ENCODE data around the gene AHNAK2. TPM values are rescaled to one million over a fixed set of nuclear protein-coding genes. Genes with fewer than 3 reads are reported as not detected.

The AHNAK2 gene
- total RNA-seq, 1 donor from 2014 or later = 13.7 TPM

- no peaks in the 10 kb centered on the region for H3K9me3 ChIP-seq
- no peak for ATAC-seq
- H3K27me3 ChIP-seq = no peaks in the 10 kb centered on the region
- intact Hi-C loops (cut with DNase I) = no loop called here
- H3K36me3 ChIP-seq = peaks cover 9% of the 10 kb centered on the region
- peak; percentile 60 for DNase-seq
- no peak overlapping the region for H3K4me3 ChIP-seq
- no peak for TF ChIP-seq CTCF (IDR thresholded peaks at IDR 0.05)
- no peak overlapping the region for H3K27ac ChIP-seq
- H3K4me1 ChIP-seq = no peaks in the 10 kb centered on the region
Measured at GRCh38 chr14:104889375-104889757, 88.8 kb downstream of the AHNAK2 start.

- Histone ChIP-seq H3K27ac (no peak overlapping the region), H3K27me3 (no peaks in the 10 kb centered on the region), H3K4me1 (no peaks in the 10 kb centered on the region), H3K9me3 (no peaks in the 10 kb centered on the region), H3K4me3 (no peak overlapping the region), H3K36me3 (peaks cover 9% of the 10 kb centered on the region)
- ATAC-seq = no peak
- no peak for TF ChIP-seq CTCF (IDR thresholded peaks at IDR 0.05)
- intact Hi-C loops (cut with DNase I) = no loop called here
- DNase-seq = peak; percentile 63
Measured at GRCh38 chr14:104888489-104889374, 89.4 kb downstream of the AHNAK2 start.

- ATAC-seq (no peak), DNase-seq (peak; percentile 62)
- Histone ChIP-seq H3K9me3 (no peaks in the 10 kb centered on the region), H3K4me3 (no peak overlapping the region), H3K36me3 (peaks cover 9% of the 10 kb centered on the region), H3K27ac (no peak overlapping the region), H3K27me3 (no peaks in the 10 kb centered on the region), H3K4me1 (no peaks in the 10 kb centered on the region)
- no peak for TF ChIP-seq CTCF (IDR thresholded peaks at IDR 0.05)
- intact Hi-C loops (cut with DNase I) = no loop called here
Measured at GRCh38 chr14:104887623-104888488, 90.3 kb downstream of the AHNAK2 start.

Other genes with a start within 250 kb of the AHNAK2 start
- gene SIVA1, start 225.2 kb downstream of the AHNAK2 start, total RNA-seq = 66.1 TPM
- 174 TPM for gene AKT1, start 182.6 kb downstream of the AHNAK2 start, total RNA-seq
- 12.3 TPM for gene ZBTB42, start 177.3 kb downstream of the AHNAK2 start, total RNA-seq
- 30.3 TPM for gene CEP170B, start 113.1 kb downstream of the AHNAK2 start, total RNA-seq
- gene PLD4, start 53.5 kb downstream of the AHNAK2 start, total RNA-seq = 3.1 TPM
- 6.9 TPM for gene CLBA1, start 7.4 kb upstream of the AHNAK2 start, total RNA-seq
- 4.1 TPM for gene CDCA4, start 42.7 kb upstream of the AHNAK2 start, total RNA-seq
- gene GPR132, start 87.1 kb upstream of the AHNAK2 start, total RNA-seq = 6.7 TPM
- gene JAG2, start 190.4 kb upstream of the AHNAK2 start, total RNA-seq = 31.2 TPM
- gene NUDT14, start 202.9 kb upstream of the AHNAK2 start, total RNA-seq = 59.1 TPM